CD4-positive, alpha-beta T cell treated with Interferon gamma for 1 hour (primary cell): ENCODE data around the gene RPS6KB1.
"Not testable (repeated sequence)": the region's sequence is repeated elsewhere in the genome, so short reads cannot be mapped to it uniquely, and the experiment has no call there.

Experiments used
- DNase-seq: peaks from one replicate; pipeline ENCODE4 v3.0.0-alpha.2; 2020

RPS6KB1 gene

DNA sequence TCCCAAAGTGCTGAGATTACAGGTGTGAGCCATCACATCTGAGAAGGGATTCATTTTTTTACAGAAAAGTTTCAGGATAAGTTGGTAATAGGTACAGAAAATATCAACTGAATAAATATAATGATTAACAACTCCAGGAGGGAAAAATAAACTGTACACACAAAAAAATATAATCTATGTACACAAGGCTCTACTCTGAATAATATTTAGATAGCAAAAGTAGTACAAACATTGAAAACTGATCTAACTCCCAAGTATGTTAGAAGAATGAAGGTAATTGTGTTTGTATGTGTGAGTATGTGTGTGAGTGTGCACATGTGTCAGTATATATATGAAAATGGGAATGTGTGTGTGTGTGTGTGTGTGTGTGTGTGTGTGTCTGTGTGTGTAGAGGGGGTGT is 20.6 kb upstream of the RPS6KB1 start:
- no peak for DNase-seq

DNA sequence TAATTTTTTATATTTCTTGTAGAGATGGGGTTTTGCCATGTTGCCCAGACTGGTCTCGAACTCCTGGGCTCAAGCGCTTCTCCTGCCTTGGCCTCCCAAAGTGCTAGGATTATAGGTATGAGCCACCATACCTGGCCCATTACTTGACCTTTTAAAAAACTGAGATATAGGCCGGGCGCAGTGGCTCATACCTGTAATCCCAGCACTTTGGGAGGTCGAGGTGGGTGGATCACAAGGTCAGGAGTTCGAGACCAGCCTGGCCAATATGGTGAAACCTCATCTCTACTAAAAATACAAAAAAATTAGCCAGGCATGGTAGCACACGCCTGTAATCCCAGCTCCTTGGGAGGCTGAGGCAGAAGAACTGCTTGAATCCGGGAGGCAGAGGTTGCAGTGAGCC is 19.5 kb upstream of the RPS6KB1 start:
- DNase-seq, result not testable (repeated sequence)

DNA sequence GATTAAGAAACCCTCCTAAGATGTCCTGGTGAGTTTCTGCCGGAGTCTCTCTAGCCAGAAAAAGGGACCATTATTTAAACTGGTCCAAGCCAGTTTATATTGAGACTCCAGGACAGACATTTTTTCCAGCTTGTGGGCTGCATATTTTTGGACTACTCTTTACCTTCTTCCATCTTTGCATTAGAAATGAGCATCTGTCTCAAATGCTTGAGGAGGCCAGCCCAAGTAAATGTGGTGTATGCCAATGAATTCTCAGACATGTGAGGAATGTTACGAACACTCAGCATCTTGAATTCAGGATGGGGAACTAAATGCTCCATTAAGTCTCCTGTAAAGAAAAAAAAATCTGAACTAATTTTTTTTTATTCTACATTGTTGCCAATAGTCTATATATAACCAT is 18.5 kb upstream of the RPS6KB1 start:
- no peak for DNase-seq

DNA sequence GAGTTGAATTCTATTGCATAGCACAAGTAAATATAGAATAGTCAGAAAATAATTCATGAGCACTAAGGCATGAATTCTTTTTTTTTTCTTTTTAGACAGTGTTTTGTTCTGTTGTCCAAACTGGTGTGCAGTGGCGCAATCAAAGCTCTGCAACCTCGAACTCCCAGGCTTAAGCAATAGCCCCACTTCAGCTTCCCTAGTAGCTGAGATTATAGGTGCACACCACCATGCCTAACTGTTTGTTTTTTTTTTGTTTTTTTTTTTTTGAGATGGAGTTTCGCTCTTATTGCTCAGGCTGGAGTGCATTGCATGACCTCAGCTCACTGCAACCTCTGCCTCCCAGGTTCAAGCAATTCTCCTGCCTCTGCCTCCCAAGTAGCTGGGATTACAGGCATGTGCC is 16.8 kb upstream of the RPS6KB1 start:
- DNase-seq, result no peak

DNA sequence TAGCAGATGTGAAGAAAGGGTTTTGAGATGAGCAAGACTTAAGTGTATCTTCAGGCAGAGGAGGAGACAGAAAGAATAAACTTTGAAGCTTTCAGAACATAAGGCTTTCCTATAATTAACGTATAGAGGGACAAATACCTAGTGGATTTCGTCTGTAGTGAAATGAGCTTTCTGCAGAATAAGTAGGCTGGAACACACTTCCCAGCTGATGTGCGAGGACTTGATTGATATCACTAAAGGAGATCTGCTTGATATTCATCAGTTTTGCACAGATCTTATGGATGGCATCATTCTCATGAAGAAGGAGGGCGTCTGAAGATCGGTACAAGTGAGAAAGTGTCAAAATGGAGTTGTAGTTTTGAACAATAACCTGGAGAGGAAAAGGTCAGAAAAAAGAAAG is 15.0 kb upstream of the RPS6KB1 start:
- no peak for DNase-seq

DNA sequence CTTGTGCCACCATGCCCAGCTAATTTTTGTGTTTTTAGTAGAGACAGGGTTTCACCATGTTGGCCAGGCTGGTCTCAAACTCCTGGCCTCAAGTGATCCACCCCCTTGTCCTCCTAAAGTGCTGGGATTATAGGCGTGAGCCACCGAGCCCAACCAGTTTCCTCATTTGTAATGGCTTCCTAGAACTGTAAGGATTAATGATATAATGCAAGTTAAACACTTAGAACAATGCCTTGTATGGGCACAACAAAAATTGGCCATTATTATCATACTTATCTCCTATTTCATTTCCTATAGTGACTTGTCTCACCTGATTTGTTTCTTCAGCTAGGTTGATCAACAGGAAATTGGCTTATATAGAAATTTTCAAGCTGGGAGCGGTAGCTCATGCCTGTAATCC is 14.3 kb upstream of the RPS6KB1 start:
- DNase-seq, result no peak

GRCh38 chr17:59884861-59885260 is 8.1 kb upstream of the RPS6KB1 start:
- DNase-seq, result no peak

DNA sequence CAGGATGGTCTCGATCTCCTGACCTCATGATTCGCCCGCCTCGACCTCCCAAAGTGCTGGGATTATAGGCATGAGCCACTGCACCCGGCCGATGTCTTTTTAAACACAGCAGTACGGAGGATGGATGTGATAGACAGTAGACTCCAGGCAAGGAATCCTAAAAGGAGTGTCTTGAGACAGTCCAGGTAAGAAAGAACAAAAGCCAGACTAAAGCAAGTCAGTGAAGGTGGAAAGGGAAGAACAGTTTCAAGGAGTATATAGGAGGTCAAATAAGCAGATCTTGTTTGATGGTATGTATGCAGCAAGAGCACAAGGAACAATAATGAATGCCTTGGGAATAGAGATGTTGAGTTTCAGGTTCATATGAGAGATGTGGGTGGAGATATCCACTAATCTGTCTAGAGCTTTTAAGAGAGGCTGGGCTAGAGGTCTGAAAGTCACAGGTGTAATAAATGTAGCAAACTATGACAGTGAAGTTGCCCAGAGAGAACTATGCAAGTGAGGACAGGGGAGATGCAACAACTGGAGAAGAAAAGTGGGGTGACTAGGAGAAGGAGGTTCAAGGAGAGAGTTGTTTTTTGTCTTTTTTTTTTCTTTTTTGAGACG is 4.7 kb upstream of the RPS6KB1 start:
- no peak for DNase-seq

- no peak for DNase-seq
These were observed 2.2 kb upstream of the RPS6KB1 start for GRCh38 chr17:59890720-59891119.

DNA sequence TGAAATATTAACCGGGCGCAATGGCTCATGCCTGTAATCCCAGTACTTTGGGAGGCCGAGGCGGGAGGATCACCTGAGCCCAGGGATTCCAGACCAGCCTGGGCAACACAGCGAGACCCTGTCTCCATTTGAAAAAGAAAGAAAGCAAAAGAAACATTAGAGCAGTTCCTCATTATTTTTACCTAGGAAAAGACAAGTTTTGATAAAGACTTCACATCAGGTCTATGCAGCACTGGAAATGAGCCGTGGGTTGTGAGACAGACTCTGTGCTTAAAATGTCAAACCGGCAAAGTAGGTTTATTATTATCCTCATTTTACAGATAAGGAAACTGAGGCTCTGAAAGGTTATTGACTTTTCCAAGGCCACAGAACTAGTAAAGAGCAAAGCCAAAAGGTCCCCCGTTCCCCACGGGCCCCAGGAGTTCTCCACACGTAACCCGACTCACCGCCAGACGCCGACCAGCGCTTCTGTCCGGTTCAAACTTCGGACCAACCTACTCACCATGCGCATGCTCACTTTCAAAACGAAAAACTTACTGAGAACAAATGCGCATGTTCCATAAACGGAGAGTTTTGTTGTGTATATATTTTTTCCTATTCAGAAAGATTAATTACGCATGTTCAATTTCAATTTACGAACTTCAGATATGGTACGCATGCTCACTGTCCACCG is 534 bp upstream of the RPS6KB1 start:
- DNase-seq, result no peak

GRCh38 chr17:59893676-59894100 is 767 bp downstream of the RPS6KB1 start:
- DNase-seq, result no peak

GRCh38 chr17:59897090-59897489 is 4.2 kb downstream of the RPS6KB1 start:
- DNase-seq, result no peak

DNA sequence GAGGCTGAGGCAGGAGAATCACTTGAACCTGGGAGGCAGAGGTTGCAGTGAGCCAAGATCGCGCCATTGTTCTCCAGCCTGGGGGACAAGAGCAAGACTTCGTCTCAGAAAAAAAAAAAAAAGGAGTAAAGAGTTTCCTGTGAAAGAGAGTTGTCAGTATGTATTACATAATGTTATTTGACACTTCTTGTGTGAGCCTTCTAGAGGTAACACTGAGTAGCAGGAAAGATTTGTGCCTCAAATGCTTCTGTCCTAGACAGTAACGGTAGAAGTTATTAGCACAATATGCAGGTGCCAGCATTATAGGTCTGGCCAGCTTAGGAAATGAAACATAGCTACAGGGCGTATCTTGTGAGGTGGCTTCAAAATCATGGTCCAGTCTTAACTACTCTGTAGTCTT is 6.2 kb downstream of the RPS6KB1 start:
- no peak for DNase-seq

- DNase-seq, result no peak
These were observed 8.7 kb downstream of the RPS6KB1 start for GRCh38 chr17:59901604-59902003.

GRCh38 chr17:59903455-59903854 is 10.5 kb downstream of the RPS6KB1 start:
- DNase-seq, result no peak

DNA sequence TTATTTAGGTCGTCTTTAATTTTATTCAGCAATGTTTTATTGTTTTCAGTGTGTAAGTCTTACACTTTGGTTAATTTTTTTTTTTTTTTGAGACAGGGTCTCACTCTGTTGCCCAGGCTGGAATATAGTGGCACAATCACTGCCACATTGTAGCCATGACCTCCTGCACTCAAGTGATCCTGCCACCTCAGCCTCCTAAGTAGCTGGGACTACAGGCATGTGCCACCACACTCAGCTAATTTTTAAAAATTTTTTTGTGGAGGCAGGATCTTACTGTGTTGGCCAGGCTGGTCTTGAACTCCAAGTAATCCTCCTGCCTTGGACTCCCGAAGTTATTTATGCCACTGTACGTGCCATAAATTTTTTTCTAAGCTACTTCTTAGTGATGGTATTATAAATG is 14.5 kb downstream of the RPS6KB1 start:
- no peak for DNase-seq

DNA sequence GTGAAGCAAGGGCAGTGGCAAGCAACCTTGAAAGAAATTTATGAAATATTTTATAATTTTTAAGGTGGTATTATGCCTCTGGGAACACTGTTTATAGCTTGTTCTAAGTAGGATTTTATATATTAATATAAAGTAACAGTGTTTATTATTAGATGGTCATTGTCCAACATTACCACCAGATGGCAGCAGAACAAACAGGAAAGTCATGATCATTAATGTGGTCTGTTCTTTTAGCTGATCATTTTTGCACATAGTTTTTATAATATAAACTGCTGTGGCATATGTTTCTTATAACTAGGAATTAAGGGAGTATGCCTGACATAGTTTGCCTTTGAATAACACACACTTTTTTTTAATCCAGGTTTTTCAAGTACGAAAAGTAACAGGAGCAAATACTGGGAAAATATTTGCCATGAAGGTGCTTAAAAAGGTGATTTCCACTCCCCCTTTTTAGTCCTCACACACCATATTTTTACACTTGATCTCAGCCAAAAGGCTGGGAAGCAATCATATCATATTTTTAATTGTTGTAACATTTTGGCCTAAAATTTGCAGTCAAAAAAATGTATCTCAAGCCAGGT is 21.4 kb downstream of the RPS6KB1 start:
- no peak for DNase-seq

DNA sequence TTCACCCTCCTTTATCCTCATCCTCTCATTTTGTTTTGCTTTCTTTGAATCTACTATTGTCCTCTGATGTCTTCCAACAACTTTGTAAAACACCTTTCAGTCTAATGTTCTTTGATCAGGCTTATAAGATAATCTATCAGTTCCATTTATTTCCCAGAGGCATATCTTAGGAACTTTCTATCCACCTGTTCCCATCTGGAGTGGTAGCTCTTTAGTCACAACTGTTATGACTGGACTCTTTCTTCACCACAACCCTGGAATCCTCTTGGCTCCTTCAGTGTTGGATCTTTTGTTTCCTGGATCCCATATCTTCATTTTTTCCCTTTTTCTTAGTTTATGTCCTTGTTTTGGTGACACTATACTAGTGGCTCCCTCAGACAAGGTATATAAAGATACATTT is 23.5 kb downstream of the RPS6KB1 start:
- DNase-seq, result no peak

DNA sequence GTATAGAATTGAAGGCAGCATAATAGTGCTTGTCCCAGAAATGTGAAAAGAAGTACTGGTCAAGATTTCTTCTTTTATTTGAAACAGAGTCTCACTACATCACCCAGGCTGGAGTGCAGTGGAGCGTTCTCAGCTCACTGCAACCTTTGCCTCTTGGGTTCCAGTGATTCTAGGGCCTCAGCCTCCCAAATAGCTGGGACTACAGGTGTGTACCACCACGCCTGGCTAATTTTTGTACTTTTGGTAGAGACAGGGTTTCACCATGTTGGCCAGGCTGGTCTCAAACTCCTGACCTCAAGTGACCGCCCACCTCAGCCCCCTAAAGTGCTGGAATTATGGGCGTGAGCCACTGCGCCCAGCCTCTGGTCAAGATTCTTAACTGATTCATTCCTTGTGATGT is 27.7 kb downstream of the RPS6KB1 start:
- DNase-seq, result not testable (repeated sequence)

DNA sequence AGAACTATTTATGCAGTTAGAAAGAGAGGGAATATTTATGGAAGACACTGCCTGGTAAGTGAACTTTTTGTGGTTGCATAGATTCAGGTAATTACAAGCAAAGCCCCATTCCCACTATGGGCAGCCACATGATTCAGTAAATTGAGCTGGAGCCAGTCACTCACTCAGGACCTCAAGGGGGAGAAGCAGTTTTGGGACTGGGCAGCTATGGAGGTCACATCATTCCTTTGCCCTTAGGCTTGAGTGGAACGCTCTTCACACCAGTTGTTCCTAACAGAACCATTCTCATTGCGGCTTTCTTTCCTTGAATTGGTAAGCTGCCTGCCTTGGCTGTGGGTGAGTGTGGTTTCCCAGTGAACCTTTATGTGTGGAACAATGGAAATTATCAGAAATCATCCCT is 37.2 kb downstream of the RPS6KB1 start:
- not testable (repeated sequence) for DNase-seq

DNA sequence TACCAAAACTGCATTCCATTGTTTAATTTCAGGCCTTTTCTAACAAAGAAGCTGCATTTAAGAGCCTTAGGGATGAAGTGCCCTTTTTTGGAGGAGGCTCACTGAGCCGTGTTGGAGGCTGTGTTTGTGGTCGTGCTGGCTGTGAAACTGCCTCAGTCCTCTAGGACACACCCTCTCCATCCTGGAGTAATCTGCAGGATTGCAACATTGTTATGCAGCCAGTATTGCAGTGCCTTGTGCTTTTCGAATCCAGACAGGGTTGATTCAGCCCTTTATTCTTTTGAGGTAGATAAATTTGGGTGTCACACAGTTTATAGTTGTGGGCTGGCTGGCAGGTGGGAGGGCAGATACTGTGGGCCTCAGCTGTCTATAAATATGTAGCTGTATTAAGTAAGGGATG is 37.8 kb downstream of the RPS6KB1 start:
- not testable (repeated sequence) for DNase-seq

GRCh38 chr17:59933317-59933716 is 40.4 kb downstream of the RPS6KB1 start:
- DNase-seq, result not testable (repeated sequence)

GRCh38 chr17:59940697-59941096 is 47.8 kb downstream of the RPS6KB1 start:
- not testable (repeated sequence) for DNase-seq

- DNase-seq, result no peak
These were observed 48.2 kb downstream of the RPS6KB1 start for GRCh38 chr17:59941131-59941530.

GRCh38 chr17:59946433-59946832 is 53.5 kb downstream of the RPS6KB1 start:
- not testable (repeated sequence) for DNase-seq
